Liver (tissue), 9 donors: ENCODE results near the gene FAAP100. TPM values are rescaled to one million over a fixed set of nuclear protein-coding genes. Genes with fewer than 3 reads are reported as not detected.

Source experiments
- DNase-seq: peaks from one replicate; pipeline ENCODE4 v3.0.0-alpha.2; 2017; ENCODE audit warnings: low spot score
- H3K27ac ChIP-seq, 2 donors: one replicate each; pipeline ENCODE4 v1.7.0; 2013; ENCODE audit warnings: inconsistent platforms in 2 of 2, low read length in 2 of 2, control low read depth in 1 of 2, low read depth in 1 of 2, mild to moderate bottlenecking in 1 of 2
- H3K27me3 ChIP-seq, 4 donors: one replicate each; pipeline versions ENCODE4 v1.6.1 to v1.7.0; 2013; ENCODE audit warnings: low read length in 3 of 4, inconsistent platforms in 1 of 4, mild to moderate bottlenecking in 1 of 4, moderate library complexity in 1 of 4; ENCODE audit not compliant: control insufficient read depth in 4 of 4, insufficient read depth in 4 of 4
- H3K36me3 ChIP-seq, 4 donors: one replicate each; pipeline versions ENCODE4 v1.6.1 to v1.7.0; 2013; ENCODE audit warnings: low read length in 3 of 4, mild to moderate bottlenecking in 3 of 4, low read depth in 1 of 4, moderate library complexity in 1 of 4; ENCODE audit not compliant: control insufficient read depth in 4 of 4, insufficient read depth in 3 of 4
- H3K4me1 ChIP-seq, 4 donors: one replicate each; pipeline versions ENCODE4 v1.6.1 to v1.7.0; 2013; ENCODE audit warnings: low read length in 3 of 4, mild to moderate bottlenecking in 3 of 4, moderate library complexity in 1 of 4; ENCODE audit not compliant: control insufficient read depth in 4 of 4, insufficient read depth in 4 of 4
- H3K4me3 ChIP-seq, 3 donors: one replicate each; pipeline versions ENCODE4 v1.6.1 to v1.7.0; 2013; ENCODE audit warnings: low read length in 3 of 3, control low read depth in 1 of 3, low read depth in 1 of 3, mild to moderate bottlenecking in 1 of 3
- H3K9ac ChIP-seq, 2 donors: one replicate each; pipeline ENCODE4 v1.7.0; 2013; ENCODE audit warnings: low read length in 2 of 2, mild to moderate bottlenecking in 2 of 2, moderate library complexity in 2 of 2, control low read depth in 1 of 2, low read depth in 1 of 2
- H3K9me3 ChIP-seq, 4 donors: one replicate each; pipeline versions ENCODE4 v1.6.1 to v1.7.0; 2013; ENCODE audit warnings: low read length in 3 of 4; ENCODE audit not compliant: control insufficient read depth in 4 of 4
- ATF3 ChIP-seq: IDR thresholded peaks from 2 replicates; pipeline ENCODE4 v1.6.1; 2016; ENCODE audit warnings: antibody characterized with exemption
- CTCF ChIP-seq: fragments of 150-350 bp; IDR thresholded peaks from 2 replicates; pipeline ENCODE4 v1.5.1; 2017; ENCODE audit warnings: improper control_type of control experiment, low read depth, low read length; ENCODE audit not compliant: missing input control
- EGR1 ChIP-seq, 2 donors: IDR thresholded peaks; 2 replicates each; pipeline ENCODE4 v1.6.1; 2016 to 2018; ENCODE audit warnings: antibody characterized with exemption in 2 of 2, low read depth in 2 of 2
- FOXA2 ChIP-seq: IDR thresholded peaks from 2 replicates; pipeline ENCODE4 v1.6.1; 2016; ENCODE audit warnings: antibody characterized with exemption
- GABPA ChIP-seq, 2 donors: IDR thresholded peaks in 1 of 2; conservative IDR thresholded peaks in 1 of 2; 2 replicates each; pipeline ENCODE4 v1.6.1; 2016; ENCODE audit warnings: antibody characterized with exemption in 2 of 2, mild to moderate bottlenecking in 1 of 2, moderate library complexity in 1 of 2
- HNF4A ChIP-seq, 2 donors: conservative IDR thresholded peaks; 2 replicates each; pipeline ENCODE4 v1.6.1; 2016; ENCODE audit warnings: antibody characterized with exemption in 2 of 2, mild to moderate bottlenecking in 2 of 2
- HNF4G ChIP-seq: IDR thresholded peaks from 2 replicates; pipeline ENCODE4 v1.6.1; 2016; ENCODE audit warnings: antibody characterized with exemption
- NR2F2 ChIP-seq: IDR thresholded peaks from 2 replicates; pipeline ENCODE4 v1.6.1; 2016; ENCODE audit warnings: antibody characterized with exemption
- RAD21 ChIP-seq, 2 donors: IDR thresholded peaks; 2 replicates each; pipeline ENCODE4 v1.6.1; 2016; ENCODE audit warnings: antibody characterized with exemption in 2 of 2, mild to moderate bottlenecking in 2 of 2
- RXRA ChIP-seq, 2 donors: IDR thresholded peaks; 2 replicates each; pipeline ENCODE4 v1.6.1; 2017 to 2018; ENCODE audit warnings: antibody characterized with exemption in 2 of 2, mild to moderate bottlenecking in 1 of 2
- TAF1 ChIP-seq: conservative IDR thresholded peaks from 2 replicates; pipeline ENCODE4 v1.6.1; 2016; ENCODE audit warnings: antibody characterized with exemption, mild to moderate bottlenecking
- ZBTB33 ChIP-seq: IDR thresholded peaks from 2 replicates; pipeline ENCODE4 v1.6.1; 2016; ENCODE audit warnings: antibody characterized with exemption
- WGBS: extraction: QIAGEN DNeasy Blood & Tissue Kit; methylation state at CpG from one replicate; pipeline ENCODE4 v1.1.7; 2013; 5-methylcytosine and 5-hydroxymethylcytosine counted together
- polyA plus RNA-seq, 2 donors: library from polyadenylated mRNA; stranded (reverse) in 1 of 2; unstranded in 1 of 2; fragments of 200-250 nt in 1 of 2; fragments of >200 nt in 1 of 2; fragmentation: Nextera tagmentation in 1 of 2; extraction: Ambion mirVana in 1 of 2; gene quantifications; one replicate each; pipeline versions ENCODE4 v1.2.1 to v1.2.3, GENCODE V29; 2013 to 2015
- total RNA-seq, 2 donors: library from RNA; depleted of rRNA; stranded (reverse); fragments of >200 nt; gene quantifications; one replicate each; pipeline ENCODE4 v1.2.3, GENCODE V29; 2014
- TF ChIP-seq, protein P1 (sequence below): IDR thresholded peaks from 2 replicates; pipeline ENCODE4 v1.6.1; 2016; ENCODE audit warnings: antibody characterized with exemption
- donor health status: healthy.
- donor health status: healthy.
- donor health status: healthy.
- donor health status: healthy.
- donor health status: healthy.

Gene FAAP100
- total and polyA plus RNA-seq, 4 donors = 8.1 to 14.7 (median 9.7) TPM

DNA sequence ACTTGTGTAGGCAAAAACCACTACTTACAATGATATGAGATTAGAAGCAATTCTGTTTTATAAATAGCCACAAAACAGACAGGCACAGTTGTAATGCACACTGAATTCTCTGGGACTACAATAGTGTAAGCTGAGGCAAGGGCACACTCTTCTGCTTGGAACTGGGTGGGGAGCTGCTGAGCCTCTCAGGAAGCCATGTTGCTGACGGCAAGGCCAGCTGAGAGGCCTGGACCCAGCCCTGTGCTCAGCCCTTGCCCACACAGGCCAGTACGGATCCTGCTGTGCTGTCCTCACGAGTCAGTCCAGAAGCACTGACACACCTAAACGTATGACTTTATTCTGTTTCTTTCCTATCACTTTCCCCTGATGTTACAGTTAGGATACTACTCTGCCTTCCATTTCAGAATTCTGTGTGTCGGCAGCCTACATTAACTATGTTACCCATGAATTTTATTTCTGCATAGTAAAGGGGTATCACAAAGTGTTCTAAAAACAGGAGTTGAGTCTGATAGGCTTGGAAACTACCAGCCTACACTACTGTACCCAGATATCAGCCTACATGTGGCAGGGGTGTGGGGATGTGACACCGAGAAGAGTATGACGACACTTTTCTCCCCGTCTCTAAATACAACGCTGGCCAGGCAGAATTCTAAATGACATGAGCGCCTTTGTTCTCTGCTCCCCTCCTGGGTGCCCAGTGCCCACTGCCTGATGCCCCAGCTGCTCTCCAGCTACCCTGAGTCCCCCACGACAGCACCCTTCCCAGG is 41.1 kb upstream of the FAAP100 start:
- 93% methylated on average over 11 of the region's 11 CpGs for WGBS
- Histone ChIP-seq H3K27ac (no peak overlapping the region), H3K27me3 (no peaks in the 10 kb centered on the region), H3K4me1 (no peaks in the 10 kb centered on the region), H3K4me3 (no peak overlapping the region), H3K9ac (no peak overlapping the region), H3K9me3 (no peaks in the 10 kb centered on the region), H3K36me3 (peaks cover 19 to 75% (median 41%) of the 10 kb centered on the region in 4 donors)
- TF ChIP-seq EGR1 (IDR thresholded peaks at IDR 0.05; ENCODE audit: low read depth in 2 of 2) = no peak
- no peak for TF ChIP-seq NR2F2
- TF ChIP-seq HNF4G = no peak
- TF ChIP-seq FOXA2 = no peak
- TF ChIP-seq CTCF = no peak
- TF ChIP-seq ZBTB33 = no peak
- no peak for TF ChIP-seq HNF4A (conservative IDR thresholded peaks at IDR 0.05)
- DNase-seq = no peak

- TF ChIP-seq RXRA (IDR thresholded peaks at IDR 0.05) (no peak), GABPA (IDR thresholded peaks at IDR 0.05 in 1 of 2, conservative IDR thresholded peaks at IDR 0.05 in 1 of 2) (no peak), HNF4G (no peak), CTCF (no peak), RAD21 (IDR thresholded peaks at IDR 0.05) (no peak), EGR1 (IDR thresholded peaks at IDR 0.05; ENCODE audit: low read depth in 2 of 2) (no peak), ATF3 (no peak), TAF1 (no peak), FOXA2 (no peak), HNF4A (conservative IDR thresholded peaks at IDR 0.05) (no peak)
- TF ChIP-seq, protein P1, sequence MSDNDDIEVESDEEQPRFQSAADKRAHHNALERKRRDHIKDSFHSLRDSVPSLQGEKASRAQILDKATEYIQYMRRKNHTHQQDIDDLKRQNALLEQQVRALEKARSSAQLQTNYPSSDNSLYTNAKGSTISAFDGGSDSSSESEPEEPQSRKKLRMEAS = no peak
- H3K9me3 ChIP-seq = no peaks in the 10 kb centered on the region
- H3K9ac ChIP-seq = no peak overlapping the region
- no peak overlapping the region for H3K27ac ChIP-seq
- H3K36me3 ChIP-seq = peaks cover 19 to 77% (median 43%) of the 10 kb centered on the region in 4 donors
- no peaks in the 10 kb centered on the region for H3K27me3 ChIP-seq
- no peaks in the 10 kb centered on the region for H3K4me1 ChIP-seq
- 95% methylated on average over 14 of the region's 14 CpGs for WGBS
- H3K4me3 ChIP-seq = no peak overlapping the region
- no peak for DNase-seq
Measured at GRCh38 chr17:81591971-81592370, 39.8 kb upstream of the FAAP100 start.
